Upper lobe of right lung (tissue), 1 donor: Measurements from ENCODE around the gene IQUB. TPM values are rescaled to one million over a fixed set of nuclear protein-coding genes. Genes with fewer than 3 reads are reported as not detected.

Experiments used
- ATAC-seq: fragments of 200-7000 bp; cut with Tn5 transposase; one replicate; pipeline ENCODE4 v1.9.1; 2020; ENCODE audit warnings: mild to moderate bottlenecking, moderate library complexity
- DNase-seq: peaks from one replicate; pipeline ENCODE4 v3.0.0-alpha.2; 2020
- H3K27ac ChIP-seq: fragments of 200-600 bp; one replicate; pipeline ENCODE4 v1.8.0; 2022
- H3K27me3 ChIP-seq: fragments of 200-600 bp; one replicate; pipeline ENCODE4 v1.8.0; 2022; ENCODE audit warnings: mild to moderate bottlenecking
- H3K36me3 ChIP-seq: fragments of 200-600 bp; one replicate; pipeline ENCODE4 v1.8.0; 2022
- H3K4me1 ChIP-seq: fragments of 200-600 bp; one replicate; pipeline ENCODE4 v1.8.0; 2022
- H3K4me3 ChIP-seq: fragments of 200-600 bp; one replicate; pipeline ENCODE4 v1.8.0; 2022; ENCODE audit warnings: mild to moderate bottlenecking
- H3K9me3 ChIP-seq: fragments of 200-600 bp; one replicate; pipeline ENCODE4 v1.8.0; 2022
- CTCF ChIP-seq: fragments of 200-600 bp; IDR thresholded peaks from one replicate; pipeline ENCODE4 v1.8.0; 2022; ENCODE audit warnings: antibody characterized with exemption
- intact Hi-C: fragments of 100-400 bp; cut with DNase I; formaldehyde crosslinking; loops from one replicate; pipeline ENCODE4 v1.11.0; 2022
- total RNA-seq: library from RNA; stranded (reverse); fragmentation: NEBNext Ultra II Directional; extraction: Animal tissue kit (Norgen Biotek cat#: 25700); gene quantifications from one replicate; pipeline ENCODE4 v1.2.1, GENCODE V29; 2021
- donor health status: DM: no; HTN: yes; CAD: no; lungs with severe emphysema.

IQUB gene
- total RNA-seq, 1 donor from 2014 or later = 0.75 TPM

GRCh38 chr7:123472750-123473445 is 61.5 kb downstream of the IQUB start:
- no peak for ATAC-seq
- TF ChIP-seq CTCF = no peak
- Histone ChIP-seq H3K4me1 (no peaks in the 10 kb centered on the region), H3K27ac (no peak overlapping the region), H3K4me3 (no peak overlapping the region), H3K36me3 (no peaks in the 10 kb centered on the region), H3K27me3 (no peaks in the 10 kb centered on the region), H3K9me3 (no peaks in the 10 kb centered on the region)
- intact Hi-C loops = no loop called here
- no peak for DNase-seq

- Histone ChIP-seq H3K27ac (no peak overlapping the region), H3K4me3 (no peak overlapping the region), H3K27me3 (no peaks in the 10 kb centered on the region), H3K9me3 (no peaks in the 10 kb centered on the region), H3K4me1 (no peaks in the 10 kb centered on the region), H3K36me3 (no peaks in the 10 kb centered on the region)
- intact Hi-C loops = no loop called here
- DNase-seq = no peak
- no peak for ATAC-seq
- TF ChIP-seq CTCF = no peak
These were observed 62.1 kb downstream of the IQUB start for GRCh38 chr7:123472327-123472726.

GRCh38 chr7:123468303-123468702 is 66.1 kb downstream of the IQUB start:
- Histone ChIP-seq H3K27ac (no peak overlapping the region), H3K27me3 (no peaks in the 10 kb centered on the region), H3K9me3 (no peaks in the 10 kb centered on the region), H3K36me3 (no peaks in the 10 kb centered on the region), H3K4me1 (no peaks in the 10 kb centered on the region), H3K4me3 (no peak overlapping the region)
- DNase-seq (no peak), ATAC-seq (no peak)
- no peak for TF ChIP-seq CTCF
- intact Hi-C loops = no loop called here

GRCh38 chr7:123463890-123464289 is 70.5 kb downstream of the IQUB start:
- Histone ChIP-seq H3K9me3 (no peaks in the 10 kb centered on the region), H3K4me1 (no peaks in the 10 kb centered on the region), H3K36me3 (no peaks in the 10 kb centered on the region), H3K27ac (no peak overlapping the region), H3K27me3 (no peaks in the 10 kb centered on the region), H3K4me3 (no peak overlapping the region)
- TF ChIP-seq CTCF = no peak
- DNase-seq (no peak), ATAC-seq (no peak)
- intact Hi-C loops = no loop called here

GRCh38 chr7:123460616-123461015 is 73.8 kb downstream of the IQUB start:
- no peaks in the 10 kb centered on the region for H3K27me3 ChIP-seq
- no peak for ATAC-seq
- DNase-seq = no peak
- H3K4me3 ChIP-seq = no peak overlapping the region
- no peaks in the 10 kb centered on the region for H3K36me3 ChIP-seq
- H3K27ac ChIP-seq = no peak overlapping the region
- TF ChIP-seq CTCF = no peak
- intact Hi-C loops = no loop called here
- no peaks in the 10 kb centered on the region for H3K4me1 ChIP-seq
- H3K9me3 ChIP-seq = no peaks in the 10 kb centered on the region
